HG03342 (cell line): ENCODE results near the gene FPGT.
A peak's percentile ranks its signal among the peaks of the same experiment; 100 is the strongest.
"Not testable (repeated sequence)": the region's sequence is repeated elsewhere in the genome, so short reads cannot be mapped to it uniquely, and the experiment has no call there.

Experiments
- ATAC-seq: cut with Tn5 transposase; IDR thresholded peaks from one replicate; pipeline ENCODE4 v1.9.1; 2021; ENCODE audit warnings: mild to moderate bottlenecking, moderate library complexity; ENCODE audit not compliant: unreplicated experiment

FPGT gene

GRCh38 chr1:74197657-74198552 is at the start of gene FPGT, which contains the start of gene LRRIQ3:
FPGT (plus strand) TSS chr1:74198242; CDS start chr1:74198279, 37 bp downstream.
LRRIQ3 (minus strand) TSS chr1:74198176; CDS start chr1:74183684, 14,492 bp downstream.
- peak; percentile 92 for ATAC-seq

- no peak for ATAC-seq
Observed at GRCh38 chr1:74160046-74160445, 38.0 kb upstream of the FPGT start.

- ATAC-seq: no peak
Observed at GRCh38 chr1:74161497-74161896, 36.5 kb upstream of the FPGT start.

GRCh38 chr1:74162333-74162732 is 35.7 kb upstream of the FPGT start:
- ATAC-seq: no peak

GRCh38 chr1:74174423-74174822 is 23.6 kb upstream of the FPGT start:
- ATAC-seq: not testable (repeated sequence)

GRCh38 chr1:74180490-74180889 is 17.6 kb upstream of the FPGT start:
- ATAC-seq: no peak

GRCh38 chr1:74193908-74194307 is 4.1 kb upstream of the FPGT start:
- ATAC-seq: no peak

GRCh38 chr1:74195339-74195738 is 2.7 kb upstream of the FPGT start:
- no peak for ATAC-seq

GRCh38 chr1:74197255-74197654 is 787 bp upstream of the FPGT start:
- no peak for ATAC-seq

- no peak for ATAC-seq
Observed at GRCh38 chr1:74199504-74199903, 1.5 kb downstream of the FPGT start.

GRCh38 chr1:74205266-74205665 is 7.2 kb downstream of the FPGT start:
- ATAC-seq: no peak

GRCh38 chr1:74215229-74215628 is 17.2 kb downstream of the FPGT start:
- no peak for ATAC-seq

GRCh38 chr1:74222701-74223100 is 24.7 kb downstream of the FPGT start:
- no peak for ATAC-seq

- no peak for ATAC-seq
Observed at GRCh38 chr1:74223453-74223852, 25.4 kb downstream of the FPGT start.

- ATAC-seq: no peak
Observed at GRCh38 chr1:74235153-74235552, 37.1 kb downstream of the FPGT start, which contains the start of gene TNNI3K. TNNI3K (plus strand) TSS chr1:74235387; CDS start chr1:74235452, 65 bp downstream.

GRCh38 chr1:74236440-74236839 is 38.4 kb downstream of the FPGT start:
- no peak for ATAC-seq

- no peak for ATAC-seq
Observed at GRCh38 chr1:74237035-74237434, 39.0 kb downstream of the FPGT start.

GRCh38 chr1:74237787-74238186 is 39.7 kb downstream of the FPGT start:
- ATAC-seq: no peak

- no peak for ATAC-seq
Observed at GRCh38 chr1:74245168-74245772, 47.2 kb downstream of the FPGT start.

GRCh38 chr1:74246315-74246714 is 48.3 kb downstream of the FPGT start:
- no peak for ATAC-seq

- ATAC-seq: no peak
Observed at GRCh38 chr1:74247881-74248528, 50.0 kb downstream of the FPGT start.
